Right lobe of liver (tissue), 6 donors: ENCODE measurements around the gene DAAM1. TPM values are rescaled to one million over a fixed set of nuclear protein-coding genes. Genes with fewer than 3 reads are reported as not detected.
A peak's percentile ranks its signal among the peaks of the same experiment; 100 is the strongest.

Source experiments
- ATAC-seq, 4 donors: fragments of 200-7000 bp; cut with Tn5 transposase; one replicate each; pipeline ENCODE4 v1.9.1; 2020; ENCODE audit warnings: mild to moderate bottlenecking in 4 of 4, moderate library complexity in 4 of 4
- DNase-seq, 3 donors: peaks; one replicate each; pipeline ENCODE4 v3.0.0-alpha.2; 2020
- H3K27ac ChIP-seq, 3 donors: fragments of 200-600 bp; one replicate each; pipeline ENCODE4 v1.8.0; 2022
- H3K27me3 ChIP-seq, 2 donors: fragments of 200-600 bp; one replicate each; pipeline ENCODE4 v1.8.0; 2022
- H3K36me3 ChIP-seq, 4 donors: fragments of 200-600 bp; sonication (generic) in 1 of 4; one replicate each; pipeline versions ENCODE4 v1.5.1 to v1.8.0; 2017 to 2022; ENCODE audit warnings: control low read depth in 1 of 4
- H3K4me1 ChIP-seq, 4 donors: fragments of 200-600 bp; sonication (generic) in 1 of 4; one replicate each; pipeline versions ENCODE4 v1.5.1 to v1.8.0; 2017 to 2022; ENCODE audit warnings: control low read depth in 1 of 4
- H3K4me3 ChIP-seq, 3 donors: fragments of 200-600 bp; one replicate each; pipeline ENCODE4 v1.8.0; 2022
- H3K9me3 ChIP-seq, 4 donors: fragments of 200-600 bp; sonication (generic) in 1 of 4; one replicate each; pipeline versions ENCODE4 v1.5.1 to v1.8.0; 2017 to 2022; ENCODE audit warnings: control low read depth in 1 of 4
- POLR2A ChIP-seq: fragments of 450-650 bp; IDR thresholded peaks from one replicate; pipeline ENCODE4 v1.6.1; 2017; ENCODE audit warnings: antibody characterized with exemption, mild to moderate bottlenecking
- WGBS: methylation state at CpG from one replicate; pipeline ENCODE4 v1.1.6; 2018; ENCODE audit warnings: low coverage, low lambda C conversion rate; ENCODE audit not compliant: insufficient coverage; ENCODE audit errors: missing lambda C conversion rate; 5-methylcytosine and 5-hydroxymethylcytosine counted together
- intact Hi-C, 2 donors: fragments of 100-400 bp; cut with DNase I; formaldehyde crosslinking; loops; one replicate each; pipeline versions ENCODE4 v1.11.2 to v1.14.1; 2022
- total RNA-seq, 6 experiments: library from RNA; depleted of rRNA in 2 of 6; stranded (reverse); fragments of >200 nt in 2 of 6; fragmentation: NEBNext Ultra II Directional in 3 of 6; extraction: Animal tissue kit (Norgen Biotek cat#: 25700) in 3 of 6; gene quantifications; one replicate each; pipeline versions ENCODE4 v1.1.0 to v1.2.4, GENCODE V29; 2016 to 2023
- TF ChIP-seq, protein P1 (sequence below), 4 donors: fragments of 200-600 bp in 3 of 4; fragments of 450-650 bp in 1 of 4; IDR thresholded peaks; one replicate each; pipeline versions ENCODE4 v1.5.1 to v1.8.0; 2016 to 2022; ENCODE audit warnings: antibody characterized with exemption in 4 of 4, mild to moderate bottlenecking in 2 of 4
- donor health status: DM: no; HTN: yes; CAD: no.
- donor health status: DM: no; HTN: no; CAD: no.
- donor health status: DM: no; HTN: no; CAD: no.
- donor health status: DM: no; HTN: yes; CAD: no.
- donor health status: DM: no; HTN: yes; CAD: no.

DAAM1 gene
- total RNA-seq, 6 experiments from 2014 or later: 17.2 to 43.6 (median 25.3) TPM

GRCh38 chr14:59195912-59196311, 7.4 kb downstream of the DAAM1 start:
- Histone ChIP-seq H3K4me1 (peaks cover 0 to 39% (median 6%) of the 10 kb centered on the region in 4 donors), H3K27me3 (no peaks in the 10 kb centered on the region), H3K27ac (no peak overlapping the region), H3K9me3 (no peaks in the 10 kb centered on the region), H3K4me3 (no peak overlapping the region), H3K36me3 (no peaks in the 10 kb centered on the region)
- DNase-seq (no peak), ATAC-seq (peak; percentile 12 to 62 (median 43))
- WGBS: 40% methylated on average over 2 of the region's 2 CpGs
- intact Hi-C loops: no loop called here
- TF ChIP-seq POLR2A: no peak
- TF ChIP-seq, protein P1, sequence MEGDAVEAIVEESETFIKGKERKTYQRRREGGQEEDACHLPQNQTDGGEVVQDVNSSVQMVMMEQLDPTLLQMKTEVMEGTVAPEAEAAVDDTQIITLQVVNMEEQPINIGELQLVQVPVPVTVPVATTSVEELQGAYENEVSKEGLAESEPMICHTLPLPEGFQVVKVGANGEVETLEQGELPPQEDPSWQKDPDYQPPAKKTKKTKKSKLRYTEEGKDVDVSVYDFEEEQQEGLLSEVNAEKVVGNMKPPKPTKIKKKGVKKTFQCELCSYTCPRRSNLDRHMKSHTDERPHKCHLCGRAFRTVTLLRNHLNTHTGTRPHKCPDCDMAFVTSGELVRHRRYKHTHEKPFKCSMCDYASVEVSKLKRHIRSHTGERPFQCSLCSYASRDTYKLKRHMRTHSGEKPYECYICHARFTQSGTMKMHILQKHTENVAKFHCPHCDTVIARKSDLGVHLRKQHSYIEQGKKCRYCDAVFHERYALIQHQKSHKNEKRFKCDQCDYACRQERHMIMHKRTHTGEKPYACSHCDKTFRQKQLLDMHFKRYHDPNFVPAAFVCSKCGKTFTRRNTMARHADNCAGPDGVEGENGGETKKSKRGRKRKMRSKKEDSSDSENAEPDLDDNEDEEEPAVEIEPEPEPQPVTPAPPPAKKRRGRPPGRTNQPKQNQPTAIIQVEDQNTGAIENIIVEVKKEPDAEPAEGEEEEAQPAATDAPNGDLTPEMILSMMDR (IDR thresholded peaks at IDR 0.05): no peak

GRCh38 chr14:59197695-59198262, 9.3 kb downstream of the DAAM1 start:
- intact Hi-C loops: no loop called here
- peak; percentile 57 to 80 (median 66) for ATAC-seq
- Histone ChIP-seq H3K9me3 (no peaks in the 10 kb centered on the region), H3K36me3 (no peaks in the 10 kb centered on the region), H3K27me3 (no peaks in the 10 kb centered on the region), H3K4me3 (no peak overlapping the region), H3K27ac (peak overlapping the region in 2 of 3 donors; percentile 2 to 40), H3K4me1 (peaks cover 0 to 38% (median 6%) of the 10 kb centered on the region in 4 donors)
- WGBS: 57% methylated on average over 5 of the region's 5 CpGs
- DNase-seq: no peak
- TF ChIP-seq, protein P1 (IDR thresholded peaks at IDR 0.05): no peak
- no peak for TF ChIP-seq POLR2A

DNA sequence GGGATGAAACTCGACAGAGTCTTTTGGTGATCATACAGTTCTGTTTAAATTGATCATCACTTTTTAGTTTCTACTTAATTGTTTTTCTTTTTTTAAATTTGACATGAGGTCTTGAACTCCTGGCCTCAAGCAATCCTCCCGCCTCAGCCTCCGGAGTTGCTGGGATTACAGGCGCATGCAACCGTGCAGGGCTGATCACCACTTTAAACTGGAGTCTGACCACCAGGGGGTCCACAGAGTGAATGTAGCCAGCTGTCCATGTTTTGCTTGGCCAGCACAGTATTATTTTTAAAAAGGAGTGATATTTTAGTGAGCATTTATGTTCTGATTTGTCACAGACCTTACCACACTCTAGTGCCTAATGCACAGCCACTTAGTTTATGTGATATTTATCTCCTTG, 10.7 kb downstream of the DAAM1 start:
- H3K9me3 ChIP-seq: no peaks in the 10 kb centered on the region
- 60% methylated on average over 4 of the region's 5 CpGs for WGBS
- TF ChIP-seq, protein P1 (IDR thresholded peaks at IDR 0.05): no peak
- no peak for TF ChIP-seq POLR2A

GRCh38 chr14:59199614-59200013, 11.1 kb downstream of the DAAM1 start:
- no peak overlapping the region for H3K27ac ChIP-seq
- no peak for ATAC-seq
- H3K4me3 ChIP-seq: no peak overlapping the region

More for the DNA sequence above, 10.7 kb downstream of the DAAM1 start:
- Histone ChIP-seq H3K27me3 (no peaks in the 10 kb centered on the region), H3K36me3 (no peaks in the 10 kb centered on the region), H3K4me3 (no peak overlapping the region), H3K27ac (no peak overlapping the region), H3K4me1 (peaks cover 0 to 32% (median 6%) of the 10 kb centered on the region in 4 donors)
- DNase-seq: no peak
- intact Hi-C loops: no loop called here
- no peak for ATAC-seq

More at GRCh38 chr14:59199614-59200013, 11.1 kb downstream of the DAAM1 start:
- intact Hi-C loops: no loop called here
- no peaks in the 10 kb centered on the region for H3K9me3 ChIP-seq
- no peaks in the 10 kb centered on the region for H3K27me3 ChIP-seq
- peaks cover 0 to 28% (median 6%) of the 10 kb centered on the region in 4 donors for H3K4me1 ChIP-seq
- H3K36me3 ChIP-seq: no peaks in the 10 kb centered on the region
- no peak for DNase-seq
- WGBS: no CpG with 5 or more reads among the region's 1 CpG
- TF ChIP-seq POLR2A: no peak
- TF ChIP-seq, protein P1 (IDR thresholded peaks at IDR 0.05): no peak
